B cell (primary cell): ENCODE results near the gene ATP8A1. TPM values are rescaled to one million over a fixed set of nuclear protein-coding genes. Genes with fewer than 3 reads are reported as not detected.

Experiments used
- ATAC-seq: fragments of 200-7000 bp; cut with Tn5 transposase; one replicate; pipeline ENCODE4 v1.10.0; 2021; ENCODE audit warnings: low read depth, mild to moderate bottlenecking, moderate number of reproducible peaks, moderate library complexity
- CTCF ChIA-PET: fragments of 350-600 bp; sonication (Branson Sonifier 250); formaldehyde crosslinking; loops from one replicate; lab custom pipeline; 2021; ENCODE audit warnings: antibody characterized with exemption, inconsistent platforms; lab: Charles Lee
- POLR2A ChIA-PET: fragments of 350-600 bp; sonication (Branson Sonifier 250); formaldehyde crosslinking; loops from one replicate; lab custom pipeline; 2021; ENCODE audit warnings: antibody characterized with exemption; lab: Charles Lee
- DNase-seq: peaks from one replicate; pipeline ENCODE4 v3.0.0; 2013
- H2AFZ ChIP-seq: 2 replicates; pipeline ENCODE4 v1.6.1; 2012; ENCODE audit warnings: mild to moderate bottlenecking, low read depth, low read length; ENCODE audit not compliant: insufficient read depth, poor library complexity, severe bottlenecking
- H3K27ac ChIP-seq, 2 donors: 1 replicate in 1 of 2; 2 replicates in 1 of 2; pipeline ENCODE4 v1.5.1; 2012 to 2013; ENCODE audit warnings: low read length in 2 of 2, mild to moderate bottlenecking in 2 of 2, moderate library complexity in 1 of 2
- H3K27me3 ChIP-seq, 4 experiments: fragments of 200-600 bp in 1 of 4; sonication (generic) in 1 of 4; replicated peaks in 1 of 4; 1 replicate in 2 of 4; 2 replicates in 2 of 4; pipeline versions ENCODE4 v1.6.1 to v1.7.0; 2013 to 2016; ENCODE audit warnings: low read length in 3 of 4, mild to moderate bottlenecking in 2 of 4, mixed read lengths in 1 of 4, moderate library complexity in 1 of 4; ENCODE audit not compliant: insufficient read depth in 4 of 4, control insufficient read depth in 3 of 4; ENCODE audit errors: control extremely low read depth in 1 of 4
- H3K36me3 ChIP-seq, 2 experiments: replicated peaks in 1 of 2; 1 replicate in 1 of 2; 2 replicates in 1 of 2; pipeline versions ENCODE4 v1.6.1 to v1.7.1; 2013; ENCODE audit warnings: low read length in 1 of 2; ENCODE audit not compliant: insufficient read depth in 2 of 2, control insufficient read depth in 1 of 2; ENCODE audit errors: control extremely low read depth in 1 of 2, extremely low read depth in 1 of 2
- H3K4me1 ChIP-seq, 2 donors: fragments of 200-600 bp in 1 of 2; sonication (generic) in 1 of 2; 1 replicate in 1 of 2; 2 replicates in 1 of 2; pipeline versions ENCODE4 v1.5.1 to v1.6.1; 2013 to 2017; ENCODE audit warnings: low read length in 2 of 2; ENCODE audit not compliant: control insufficient read depth in 2 of 2, insufficient read depth in 2 of 2
- H3K4me2 ChIP-seq: replicated peaks from 2 replicates; pipeline ENCODE3; 2012; ENCODE audit warnings: mild to moderate bottlenecking, low read depth, low read length; ENCODE audit not compliant: poor library complexity, severe bottlenecking
- H3K4me3 ChIP-seq, 5 experiments: fragments of 200-600 bp in 1 of 5; sonication (generic) in 1 of 5; 1 replicate in 3 of 5; 2 replicates in 2 of 5; pipeline versions ENCODE4 v1.5.1 to v1.7.0; 2011 to 2016; ENCODE audit warnings: low read length in 4 of 5, mild to moderate bottlenecking in 4 of 5, low read depth in 2 of 5, control low read depth in 1 of 5, moderate library complexity in 1 of 5; ENCODE audit not compliant: insufficient read depth in 1 of 5; ENCODE audit errors: control extremely low read depth in 1 of 5, extremely low read depth in 1 of 5
- H3K79me2 ChIP-seq: fragments of 200-600 bp; sonication (generic); one replicate; pipeline ENCODE4 v1.6.0; 2016; ENCODE audit warnings: low read length; ENCODE audit not compliant: control insufficient read depth, insufficient read depth
- H3K9ac ChIP-seq: fragments of 200-600 bp; sonication (generic); 2 replicates; pipeline ENCODE4 v1.6.1; 2017; ENCODE audit warnings: mild to moderate bottlenecking, low read length, moderate library complexity
- H3K9me3 ChIP-seq, 3 donors: one replicate each; pipeline versions ENCODE4 v1.6.1 to v1.7.1; 2013; ENCODE audit warnings: low read length in 2 of 3; ENCODE audit not compliant: control insufficient read depth in 2 of 3, insufficient read depth in 1 of 3; ENCODE audit errors: control extremely low read depth in 1 of 3
- H4K20me1 ChIP-seq: 2 replicates; pipeline ENCODE4 v1.6.0; 2012; ENCODE audit warnings: mild to moderate bottlenecking, low read length; ENCODE audit not compliant: insufficient read depth, control insufficient read depth, poor library complexity, severe bottlenecking
- H3K27ac Mint-ChIP-seq: one replicate; pipeline ENCODE4 v1.8.0; 2021; ENCODE audit warnings: mixed read lengths
- H3K27me3 Mint-ChIP-seq: one replicate; pipeline ENCODE4 v1.8.0; 2021; ENCODE audit warnings: mixed read lengths
- H3K4me1 Mint-ChIP-seq: one replicate; pipeline ENCODE4 v1.8.0; 2021; ENCODE audit warnings: mixed read lengths
- H3K4me3 Mint-ChIP-seq: one replicate; pipeline ENCODE4 v1.8.0; 2021; ENCODE audit warnings: mixed read lengths
- H3K9me3 Mint-ChIP-seq: one replicate; pipeline ENCODE4 v1.8.0; 2022; ENCODE audit warnings: mixed read lengths; ENCODE audit not compliant: insufficient read depth
- CTCF ChIP-seq: fragments of 200-600 bp; IDR thresholded peaks from one replicate; pipeline ENCODE4 v1.8.0; 2022; ENCODE audit warnings: antibody characterized with exemption, mild to moderate bottlenecking
- EZH2 ChIP-seq: IDR thresholded peaks from 2 replicates; pipeline ENCODE4 v1.6.1; 2012; ENCODE audit warnings: borderline replicate concordance, low read depth, mild to moderate bottlenecking, moderate library complexity, low read length; ENCODE audit not compliant: insufficient read depth, poor library complexity, severe bottlenecking
- WGBS: methylation state at CpG from one replicate; pipeline ENCODE4 v1.1.5; 2013; ENCODE audit warnings: missing lambda C conversion rate; ENCODE audit not compliant: insufficient coverage; 5-methylcytosine and 5-hydroxymethylcytosine counted together
- intact Hi-C: fragments of 100-400 bp; cut with micrococcal nuclease; formaldehyde crosslinking; loops from one replicate; pipeline ENCODE4 v1.10.0; 2022
- polyA plus RNA-seq: library from polyadenylated mRNA; depleted of rRNA; stranded (reverse); fragments of >200 nt; gene quantifications from 2 replicates; pipeline ENCODE4 v1.2.3, GENCODE V29; 2012
- total RNA-seq, 2 donors: library from RNA; stranded (reverse); fragments of 120-200 nt in 1 of 2; gene quantifications; 1 replicate in 1 of 2; 2 replicates in 1 of 2; pipeline versions ENCODE4 v1.2.3 to v1.2.4, GENCODE V29; 2013 to 2022

Gene ATP8A1
- total and polyA plus RNA-seq, 2 donors (not counting 1 experiment from before 2014, with no cell fraction given), result 28.7 to 51.8 TPM

GRCh38 chr4:42617030-42617429, 39.9 kb downstream of the ATP8A1 start:
- no peak for DNase-seq
- intact Hi-C loops, result no loop called here
- CTCF ChIA-PET, result interaction anchor here (1.0 kb wide), 1 partner anchor 11 kb away, joined by 3 read pairs; no protein-coding TSS in a partner anchor
- Histone ChIP-seq H3K79me2 (peaks cover 26% of the 10 kb centered on the region), H3K36me3 (peaks cover 3 to 39% of the 10 kb centered on the region in 2 experiments), H3K4me1 (no peaks in the 10 kb centered on the region), H3K9me3 (no peaks in the 10 kb centered on the region), H3K27ac (no peak overlapping the region), H2AFZ (no peak overlapping the region), H3K9ac (no peak overlapping the region), H3K4me2 (no peak overlapping the region), H3K27me3 (no peaks in the 10 kb centered on the region), H4K20me1 (no peaks in the 10 kb centered on the region), H3K4me3 (no peak overlapping the region)
- POLR2A ChIA-PET, result no interaction called here
- no peak for TF ChIP-seq CTCF
- TF ChIP-seq EZH2, result no peak
- Mint-ChIP-seq H3K27ac (no peak overlapping the region), H3K27me3 (no peaks in the 10 kb centered on the region), H3K9me3 (no peaks in the 10 kb centered on the region), H3K4me1 (peaks cover 7% of the 10 kb centered on the region), H3K4me3 (no peak overlapping the region)
- ATAC-seq, result no peak
- WGBS, result 100% methylated on average over 1 of the region's 2 CpGs

GRCh38 chr4:42616572-42616971, 40.3 kb downstream of the ATP8A1 start:
- ChIA-PET POLR2A (no interaction called here), CTCF (interaction anchor here (1.4 kb wide), 1 partner anchor 16 kb away, joined by 3 read pairs; no protein-coding TSS in a partner anchor)
- no peak overlapping the region for H3K4me2 ChIP-seq
- H4K20me1 ChIP-seq, result no peaks in the 10 kb centered on the region
- peaks cover 3 to 43% of the 10 kb centered on the region in 2 experiments for H3K36me3 ChIP-seq
- no peaks in the 10 kb centered on the region for H3K27me3 ChIP-seq
- TF ChIP-seq EZH2, result no peak
- no peak for TF ChIP-seq CTCF
- H3K9me3 ChIP-seq, result no peaks in the 10 kb centered on the region
- Mint-ChIP-seq H3K9me3 (no peaks in the 10 kb centered on the region), H3K4me1 (peaks cover 7% of the 10 kb centered on the region), H3K4me3 (no peak overlapping the region), H3K27me3 (no peaks in the 10 kb centered on the region), H3K27ac (no peak overlapping the region)
- no peaks in the 10 kb centered on the region for H3K4me1 ChIP-seq
- intact Hi-C loops, result no loop called here
- H3K9ac ChIP-seq, result no peak overlapping the region
- H3K27ac ChIP-seq, result no peak overlapping the region
- H3K4me3 ChIP-seq, result no peak overlapping the region
- DNase-seq (no peak), ATAC-seq (no peak)
- no peak overlapping the region for H2AFZ ChIP-seq
- WGBS, result 100% methylated on average over 3 of the region's 6 CpGs
- H3K79me2 ChIP-seq, result peaks cover 21% of the 10 kb centered on the region
